Endothelial cell (in vitro differentiated cells): ENCODE results near the gene LCLAT1. TPM values are rescaled to one million over a fixed set of nuclear protein-coding genes. Genes with fewer than 3 reads are reported as not detected.

Experiments used
- DNase-seq: peaks from one replicate; pipeline ENCODE4 v3.0.0; 2021; ENCODE audit warnings: low spot score
- H3K27ac Mint-ChIP-seq: one replicate; pipeline ENCODE4 v1.8.0; 2021; ENCODE audit warnings: mixed read lengths, inconsistent platforms; ENCODE audit not compliant: unreplicated experiment
- H3K27me3 Mint-ChIP-seq: one replicate; pipeline ENCODE4 v1.8.0; 2021; ENCODE audit warnings: mild to moderate bottlenecking, moderate library complexity, mixed read lengths, inconsistent platforms; ENCODE audit not compliant: unreplicated experiment
- H3K36me3 Mint-ChIP-seq: one replicate; pipeline ENCODE4 v1.8.0; 2021; ENCODE audit warnings: mild to moderate bottlenecking, low read depth, mixed read lengths, inconsistent platforms; ENCODE audit not compliant: unreplicated experiment
- H3K4me1 Mint-ChIP-seq: one replicate; pipeline ENCODE4 v1.8.0; 2021; ENCODE audit warnings: mild to moderate bottlenecking, mixed read lengths, inconsistent platforms; ENCODE audit not compliant: unreplicated experiment
- H3K4me3 Mint-ChIP-seq: one replicate; pipeline ENCODE4 v1.8.0; 2021; ENCODE audit warnings: mild to moderate bottlenecking, mixed read lengths, inconsistent platforms; ENCODE audit not compliant: unreplicated experiment
- H3K9me3 Mint-ChIP-seq: one replicate; pipeline ENCODE4 v1.8.0; 2021; ENCODE audit warnings: mixed read lengths, inconsistent platforms; ENCODE audit not compliant: unreplicated experiment
- total RNA-seq: library from RNA; stranded (reverse); fragmentation: NEBNext Ultra II Directional; extraction: Animal tissue kit (Norgen Biotek cat#: 25700); gene quantifications from one replicate; pipeline ENCODE4 v1.2.1, GENCODE V29; 2021; ENCODE audit not compliant: unreplicated experiment
- TF ChIP-seq, protein P1 (sequence below): fragments of 200-600 bp; sonication (generic); IDR thresholded peaks from one replicate; pipeline ENCODE4 v1.5.0; 2021; ENCODE audit warnings: antibody characterized with exemption; ENCODE audit not compliant: unreplicated experiment

Gene LCLAT1
- total RNA-seq, 1 donor from 2014 or later = 20.9 TPM

DNA sequence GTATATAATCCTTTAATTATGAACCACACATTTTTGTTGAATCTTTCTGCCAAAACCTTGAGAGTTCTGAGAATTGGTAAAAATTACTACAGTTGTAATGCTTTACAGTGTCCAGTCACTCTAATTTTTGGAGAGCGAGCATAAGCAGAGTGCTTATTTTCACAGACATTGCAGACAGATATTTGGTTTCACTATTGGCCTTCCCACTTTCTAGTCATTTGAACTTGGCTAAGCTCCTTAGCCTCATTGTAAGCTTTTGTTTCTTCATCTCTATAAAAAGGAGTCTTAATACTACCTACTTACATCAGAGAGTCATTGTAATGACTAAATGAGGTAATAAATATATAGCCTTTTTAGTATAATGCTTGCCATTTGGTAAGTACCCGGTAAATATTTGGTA is 80.4 kb downstream of the LCLAT1 start:
- TF ChIP-seq, protein P1, sequence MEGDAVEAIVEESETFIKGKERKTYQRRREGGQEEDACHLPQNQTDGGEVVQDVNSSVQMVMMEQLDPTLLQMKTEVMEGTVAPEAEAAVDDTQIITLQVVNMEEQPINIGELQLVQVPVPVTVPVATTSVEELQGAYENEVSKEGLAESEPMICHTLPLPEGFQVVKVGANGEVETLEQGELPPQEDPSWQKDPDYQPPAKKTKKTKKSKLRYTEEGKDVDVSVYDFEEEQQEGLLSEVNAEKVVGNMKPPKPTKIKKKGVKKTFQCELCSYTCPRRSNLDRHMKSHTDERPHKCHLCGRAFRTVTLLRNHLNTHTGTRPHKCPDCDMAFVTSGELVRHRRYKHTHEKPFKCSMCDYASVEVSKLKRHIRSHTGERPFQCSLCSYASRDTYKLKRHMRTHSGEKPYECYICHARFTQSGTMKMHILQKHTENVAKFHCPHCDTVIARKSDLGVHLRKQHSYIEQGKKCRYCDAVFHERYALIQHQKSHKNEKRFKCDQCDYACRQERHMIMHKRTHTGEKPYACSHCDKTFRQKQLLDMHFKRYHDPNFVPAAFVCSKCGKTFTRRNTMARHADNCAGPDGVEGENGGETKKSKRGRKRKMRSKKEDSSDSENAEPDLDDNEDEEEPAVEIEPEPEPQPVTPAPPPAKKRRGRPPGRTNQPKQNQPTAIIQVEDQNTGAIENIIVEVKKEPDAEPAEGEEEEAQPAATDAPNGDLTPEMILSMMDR = no peak
- Mint-ChIP-seq H3K36me3 (no peaks in the 10 kb centered on the region), H3K4me3 (no peak overlapping the region), H3K27ac (no peak overlapping the region), H3K9me3 (no peaks in the 10 kb centered on the region), H3K27me3 (no peaks in the 10 kb centered on the region), H3K4me1 (no peaks in the 10 kb centered on the region)
- DNase-seq = no peak

DNA sequence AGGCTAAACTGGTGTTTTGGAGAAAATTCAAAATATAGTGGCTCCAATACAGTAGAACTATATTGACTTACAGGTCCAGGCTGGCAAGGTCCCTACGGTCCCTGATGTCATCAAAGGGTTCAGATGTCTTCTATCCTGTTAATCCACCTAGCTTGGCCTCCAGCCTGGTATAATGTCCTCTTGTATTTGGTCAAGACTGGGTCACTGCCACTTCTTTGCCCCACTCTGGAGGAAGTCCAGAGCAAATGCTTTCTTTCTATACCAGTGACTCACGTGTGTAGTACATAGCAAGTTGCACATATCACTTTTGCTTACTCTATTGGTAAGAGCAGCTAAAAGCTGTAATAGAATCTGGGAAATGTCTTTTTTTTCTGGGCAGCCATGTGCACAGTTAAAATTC is 80.8 kb downstream of the LCLAT1 start:
- H3K36me3 Mint-ChIP-seq = no peaks in the 10 kb centered on the region
- TF ChIP-seq, protein P1 = no peak
- no peak overlapping the region for H3K27ac Mint-ChIP-seq
- H3K4me3 Mint-ChIP-seq = no peak overlapping the region
- H3K27me3 Mint-ChIP-seq = no peaks in the 10 kb centered on the region
- no peaks in the 10 kb centered on the region for H3K4me1 Mint-ChIP-seq
- DNase-seq = no peak
- no peaks in the 10 kb centered on the region for H3K9me3 Mint-ChIP-seq

DNA sequence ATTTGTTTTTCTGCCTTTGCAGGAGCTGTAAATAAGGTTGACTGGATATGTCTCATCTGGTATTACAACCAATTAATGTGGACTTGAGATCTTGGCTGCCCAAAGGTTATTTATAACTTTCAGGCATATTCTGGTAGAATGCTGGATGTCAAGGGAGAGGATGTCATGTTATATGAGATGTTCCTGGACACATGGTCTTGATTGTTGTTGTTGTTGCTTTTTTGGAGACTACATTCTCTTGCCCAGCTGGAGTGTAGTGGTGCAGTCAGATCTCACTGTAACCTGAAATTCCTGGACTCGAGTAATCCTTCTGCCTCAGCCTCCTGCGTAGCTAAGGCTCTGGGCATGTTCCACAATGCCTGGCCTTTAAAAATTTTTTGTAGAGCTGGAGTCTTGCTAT is 83.3 kb downstream of the LCLAT1 start:
- Mint-ChIP-seq H3K4me1 (no peaks in the 10 kb centered on the region), H3K4me3 (no peak overlapping the region), H3K36me3 (peaks cover 10% of the 10 kb centered on the region), H3K9me3 (no peaks in the 10 kb centered on the region), H3K27me3 (no peaks in the 10 kb centered on the region), H3K27ac (no peak overlapping the region)
- TF ChIP-seq, protein P1 = no peak
- no peak for DNase-seq

DNA sequence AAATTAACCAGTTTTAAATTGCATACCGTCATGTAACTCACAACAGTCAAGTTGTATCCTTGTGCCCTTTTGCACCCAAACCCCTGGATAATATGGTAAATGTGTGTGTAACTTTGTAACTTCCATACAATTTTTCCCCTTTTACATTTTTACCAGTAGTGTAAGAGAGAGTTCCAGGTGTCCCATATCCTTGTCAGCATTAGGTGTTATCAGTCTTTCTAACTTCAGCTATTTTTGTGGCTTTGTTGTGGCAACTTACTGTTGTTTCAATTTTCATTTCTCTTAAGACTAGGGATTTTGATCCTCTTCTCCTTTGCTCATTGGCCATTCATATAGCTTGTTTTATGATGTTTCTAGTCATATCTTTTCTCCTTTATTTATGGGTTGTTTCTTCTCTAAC is 94.6 kb downstream of the LCLAT1 start:
- H3K4me1 Mint-ChIP-seq = peaks cover 5% of the 10 kb centered on the region

DNA sequence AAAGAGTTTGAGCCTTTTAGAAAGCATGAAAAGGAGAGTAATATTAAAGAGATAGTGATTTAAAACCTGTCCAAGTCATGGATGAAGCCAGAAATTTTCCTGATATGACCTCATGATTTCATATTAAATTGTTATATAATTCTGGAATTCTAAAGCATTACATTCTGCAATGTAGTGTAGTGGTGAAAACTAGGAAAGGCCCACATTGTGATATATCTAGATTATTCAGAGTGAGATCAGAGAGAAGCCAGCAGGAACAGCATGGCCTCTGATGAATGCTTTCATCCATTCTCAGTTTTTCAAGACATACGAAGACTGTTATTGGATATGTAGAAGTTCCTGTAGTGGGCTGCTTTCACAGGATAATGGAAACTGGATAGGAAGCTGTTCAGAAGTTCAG is 98.8 kb downstream of the LCLAT1 start:
- Mint-ChIP-seq H3K4me3 (no peak overlapping the region), H3K27ac (no peak overlapping the region), H3K9me3 (no peaks in the 10 kb centered on the region), H3K36me3 (no peaks in the 10 kb centered on the region), H3K4me1 (peaks cover 19% of the 10 kb centered on the region), H3K27me3 (no peaks in the 10 kb centered on the region)
- DNase-seq = no peak
- TF ChIP-seq, protein P1 = no peak

More for the DNA sequence above, 94.6 kb downstream of the LCLAT1 start:
- Mint-ChIP-seq H3K4me3 (no peak overlapping the region), H3K27me3 (peaks cover 2% of the 10 kb centered on the region), H3K27ac (no peak overlapping the region), H3K36me3 (peaks cover 5% of the 10 kb centered on the region), H3K9me3 (no peaks in the 10 kb centered on the region)
- no peak for DNase-seq
- TF ChIP-seq, protein P1 = no peak
